ENCODE measurements around the gene GPR89A.
A peak's percentile ranks its signal among the peaks of the same experiment; 100 is the strongest.
"Not testable (repeated sequence)": the region's sequence is repeated elsewhere in the genome, so short reads cannot be mapped to it uniquely, and the experiment has no call there.

GPR89A gene

DNA sequence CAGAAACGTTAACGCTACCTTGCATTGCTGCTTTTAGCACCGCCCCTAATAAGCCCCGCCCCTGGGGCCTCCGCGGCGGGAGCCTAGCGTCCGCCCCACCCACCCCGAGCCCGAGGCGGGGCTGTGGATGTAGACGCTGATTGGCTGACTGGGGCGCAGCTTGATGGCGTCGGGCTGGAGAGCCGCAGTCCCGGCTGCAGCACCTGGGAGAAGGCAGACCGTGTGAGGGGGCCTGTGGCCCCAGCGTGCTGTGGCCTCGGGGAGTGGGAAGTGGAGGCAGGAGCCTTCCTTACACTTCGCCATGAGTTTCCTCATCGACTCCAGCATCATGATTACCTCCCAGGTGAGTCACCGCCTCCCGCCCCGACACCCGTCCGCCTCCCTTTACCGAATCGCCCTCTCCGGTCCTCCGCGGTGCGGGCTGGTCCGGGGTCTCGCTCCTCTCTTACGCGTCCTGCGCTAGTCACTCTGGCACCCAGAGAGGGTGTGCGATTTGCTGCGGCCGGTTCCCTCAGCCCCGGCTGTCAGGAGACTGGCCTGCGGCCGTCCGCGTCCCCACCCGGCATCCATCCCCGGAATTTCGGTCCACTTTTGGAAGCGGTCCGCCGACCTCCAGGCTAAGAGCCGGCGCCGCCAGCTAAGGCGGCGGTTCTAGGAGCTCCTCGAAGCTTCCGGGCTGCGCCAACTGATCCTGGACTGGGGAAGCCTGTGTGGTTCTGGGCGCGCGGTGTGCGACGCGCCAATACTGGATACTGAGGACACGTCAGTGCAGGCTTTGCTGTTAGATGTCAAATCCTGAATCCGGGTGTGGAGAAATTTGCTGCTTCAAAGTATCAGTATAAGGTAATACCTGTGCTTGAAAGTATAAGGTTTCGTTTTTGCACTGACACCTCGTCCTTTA, at the start of gene GPR89A:
GPR89A (plus strand) TSS at position 156 of the 901 bp plus-strand sequence; CDS start at position 302, 146 bp downstream.
- H3K27ac Mint-ChIP-seq: peak within 1 kb of the TSS; percentile 43
- H3K36me3 Mint-ChIP-seq, H3K9me3 Mint-ChIP-seq: not testable (repeated sequence)
- peaks cover 20% of the 10 kb centered on the region for H3K4me1 Mint-ChIP-seq
- H3K4me3 Mint-ChIP-seq: peak within 1 kb of the TSS; percentile 71
- DNase-seq (ENCODE audit: low spot score in 2 of 2) (peak; percentile 89 to 93), ATAC-seq (peak; percentile 99)

DNA sequence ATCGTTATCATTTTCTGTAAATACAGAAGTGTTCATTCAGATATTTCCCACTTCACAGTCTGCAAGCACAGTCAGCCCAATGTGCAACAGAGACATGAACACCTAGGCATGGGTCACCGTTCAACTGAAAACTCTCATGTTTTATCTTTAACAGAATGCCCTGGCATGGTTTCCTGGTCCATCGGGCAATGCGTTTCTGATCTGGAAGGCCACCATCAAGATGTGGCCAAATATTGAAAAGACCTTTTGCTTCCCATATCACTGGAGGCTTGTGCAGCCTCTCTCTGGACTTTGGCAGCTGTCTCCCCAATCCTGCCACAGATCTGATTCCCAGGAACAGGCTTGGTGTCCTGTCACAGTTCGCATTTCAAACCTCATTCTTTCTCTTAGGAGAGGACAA, 21.0 kb upstream of the GPR89A start:
- H3K9me3 Mint-ChIP-seq; H3K4me3 Mint-ChIP-seq; H3K27ac Mint-ChIP-seq; H3K4me1 Mint-ChIP-seq; H3K36me3 Mint-ChIP-seq; ATAC-seq; DNase-seq (ENCODE audit: low spot score in 2 of 2): not testable (repeated sequence)

GRCh38 chr1:145590806-145591205, 17.0 kb upstream of the GPR89A start:
- H3K36me3 Mint-ChIP-seq, ATAC-seq, H3K27ac Mint-ChIP-seq, H3K4me3 Mint-ChIP-seq, H3K4me1 Mint-ChIP-seq, H3K9me3 Mint-ChIP-seq: not testable (repeated sequence)
- peak; percentile 38 to 81 for DNase-seq (ENCODE audit: low spot score in 2 of 2)

GRCh38 chr1:145592347-145592746, 15.4 kb upstream of the GPR89A start:
- H3K27ac Mint-ChIP-seq, H3K4me3 Mint-ChIP-seq, H3K4me1 Mint-ChIP-seq, H3K9me3 Mint-ChIP-seq, H3K36me3 Mint-ChIP-seq, ATAC-seq: not testable (repeated sequence)
- peak in 1 of 2 donors; percentile 54 for DNase-seq (ENCODE audit: low spot score in 2 of 2)

- not testable (repeated sequence) for ATAC-seq; DNase-seq (ENCODE audit: low spot score in 2 of 2); H3K9me3 Mint-ChIP-seq; H3K36me3 Mint-ChIP-seq; H3K4me3 Mint-ChIP-seq; H3K27ac Mint-ChIP-seq; H3K4me1 Mint-ChIP-seq
These were observed 12.4 kb upstream of the GPR89A start for GRCh38 chr1:145595421-145595820.

DNA sequence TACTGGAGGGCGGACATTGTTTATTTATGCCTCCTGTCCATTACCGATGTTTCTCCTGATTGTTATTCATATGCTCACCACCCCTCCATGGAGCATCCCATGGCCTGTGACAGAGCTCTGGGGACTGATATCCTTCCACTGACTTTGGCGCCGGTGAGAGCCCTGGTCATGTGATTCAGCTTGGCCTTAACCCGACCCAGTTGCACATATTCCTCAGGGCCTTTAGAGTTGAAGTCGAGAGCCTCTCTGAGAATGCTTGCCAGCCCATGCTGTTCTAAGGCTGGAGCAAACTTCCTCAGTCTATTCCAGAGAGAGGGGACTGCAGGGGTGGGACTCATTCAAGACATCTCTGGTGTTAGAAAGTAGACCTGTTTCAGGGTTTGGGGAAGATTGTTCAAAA, 11.6 kb upstream of the GPR89A start:
- not testable (repeated sequence) for H3K36me3 Mint-ChIP-seq; H3K4me1 Mint-ChIP-seq; H3K27ac Mint-ChIP-seq; DNase-seq (ENCODE audit: low spot score in 2 of 2); ATAC-seq; H3K4me3 Mint-ChIP-seq; H3K9me3 Mint-ChIP-seq

DNA sequence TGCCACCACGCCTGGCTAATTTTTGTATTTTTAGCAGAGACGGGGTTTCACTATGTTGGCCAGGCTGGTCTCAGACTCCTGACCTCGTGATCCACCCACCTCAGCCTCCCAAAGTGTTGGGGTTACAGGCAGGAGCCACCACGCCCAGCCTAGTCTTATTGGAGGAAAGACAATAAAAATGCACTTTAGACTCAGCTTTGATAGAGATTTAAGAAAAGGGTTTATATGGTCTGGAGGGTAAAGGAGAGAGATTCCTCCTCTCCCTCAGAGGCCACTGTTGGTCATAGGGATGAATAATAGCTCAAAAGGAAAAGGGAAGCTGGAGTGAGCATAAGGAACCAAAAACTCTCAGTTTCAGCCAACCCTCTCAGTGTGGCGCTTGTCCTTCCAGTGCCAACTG, 8.4 kb upstream of the GPR89A start:
- not testable (repeated sequence) for H3K4me3 Mint-ChIP-seq; ATAC-seq; H3K36me3 Mint-ChIP-seq; H3K4me1 Mint-ChIP-seq; H3K9me3 Mint-ChIP-seq; H3K27ac Mint-ChIP-seq; DNase-seq (ENCODE audit: low spot score in 2 of 2)

DNA sequence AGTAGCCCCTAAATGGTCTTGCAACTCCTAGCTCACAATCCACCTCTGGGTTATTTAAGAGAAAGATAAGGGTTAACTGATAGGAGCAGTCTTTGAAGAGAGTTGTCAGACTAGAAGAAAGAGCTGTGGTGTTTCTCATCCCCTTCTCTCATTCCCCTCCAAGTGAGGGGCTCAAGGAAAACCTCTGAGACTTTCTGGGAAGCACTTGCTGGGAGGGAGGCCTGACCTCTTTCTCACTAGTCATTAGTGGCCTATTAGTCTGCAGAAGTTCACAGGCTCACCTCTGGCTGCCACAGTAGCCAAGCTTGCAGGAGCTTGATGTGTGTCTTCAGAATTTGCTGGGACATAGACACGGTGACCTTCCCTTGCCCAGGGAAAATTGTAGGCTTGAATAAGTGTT, 6.2 kb upstream of the GPR89A start:
- DNase-seq (ENCODE audit: low spot score in 2 of 2) (no peak), ATAC-seq (no peak)
- Mint-ChIP-seq H3K27ac (no peak overlapping the region), H3K4me1 (no peaks in the 10 kb centered on the region), H3K36me3 (no peaks in the 10 kb centered on the region), H3K4me3 (no peak overlapping the region), H3K9me3 (no peaks in the 10 kb centered on the region)

GRCh38 chr1:145606840-145607239, 948 bp upstream of the GPR89A start:
- not testable (repeated sequence) for H3K4me3 Mint-ChIP-seq; ATAC-seq; H3K27ac Mint-ChIP-seq; DNase-seq (ENCODE audit: low spot score in 2 of 2); H3K9me3 Mint-ChIP-seq; H3K36me3 Mint-ChIP-seq
- H3K4me1 Mint-ChIP-seq: peaks cover 15% of the 10 kb centered on the region

- peaks cover 20% of the 10 kb centered on the region for H3K4me1 Mint-ChIP-seq
- not testable (repeated sequence) for ATAC-seq; H3K9me3 Mint-ChIP-seq; H3K36me3 Mint-ChIP-seq; H3K27ac Mint-ChIP-seq; DNase-seq (ENCODE audit: low spot score in 2 of 2)
- H3K4me3 Mint-ChIP-seq: peak overlapping the region; percentile 71
These were observed 499 bp upstream of the GPR89A start for GRCh38 chr1:145607289-145607688.

DNA sequence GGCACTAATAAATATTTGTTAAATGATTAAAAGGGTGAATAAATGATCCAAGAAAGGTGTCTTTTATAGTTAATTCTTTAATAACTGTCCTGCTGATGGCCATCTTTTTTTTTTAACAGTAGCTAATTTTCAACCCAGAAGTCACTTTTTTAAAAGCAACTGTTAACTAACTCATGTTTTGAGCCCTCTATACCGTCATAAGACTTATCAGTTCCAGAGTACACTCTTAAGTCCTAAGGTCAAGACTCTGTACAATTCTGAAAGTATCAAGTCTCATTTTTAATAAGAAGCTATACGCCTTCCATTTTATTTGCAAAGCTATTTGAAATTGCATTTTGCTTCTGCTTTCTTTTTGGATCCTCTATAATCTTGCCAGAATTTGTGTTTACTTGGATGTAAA, 3.0 kb downstream of the GPR89A start:
- H3K9me3 Mint-ChIP-seq; DNase-seq (ENCODE audit: low spot score in 2 of 2); H3K36me3 Mint-ChIP-seq; ATAC-seq: not testable (repeated sequence)
- Mint-ChIP-seq H3K4me1 (peaks cover 20% of the 10 kb centered on the region), H3K4me3 (peak overlapping the region; percentile 2), H3K27ac (peak overlapping the region; percentile 13)

DNA sequence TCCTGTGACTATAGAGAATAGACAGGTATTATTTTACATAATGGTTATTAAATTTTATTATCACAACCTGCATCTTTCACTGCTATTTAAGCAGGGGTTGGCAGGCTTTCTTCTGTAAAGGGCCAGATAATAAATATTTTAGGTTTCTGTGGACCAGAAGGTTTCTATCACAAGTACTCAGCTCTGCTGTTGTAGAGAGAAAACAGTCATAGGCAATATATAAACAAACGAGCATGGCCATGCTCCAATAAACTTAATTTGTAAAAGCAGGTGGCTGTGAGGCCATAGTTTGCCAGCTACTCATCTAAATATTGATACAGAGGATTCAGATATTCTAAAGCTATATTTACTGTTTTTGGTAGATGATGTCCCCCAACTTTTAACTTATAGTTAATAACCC, 12.3 kb downstream of the GPR89A start:
- not testable (repeated sequence) for H3K4me1 Mint-ChIP-seq; DNase-seq (ENCODE audit: low spot score in 2 of 2); H3K27ac Mint-ChIP-seq; H3K9me3 Mint-ChIP-seq; H3K4me3 Mint-ChIP-seq; ATAC-seq
- peaks cover 17% of the 10 kb centered on the region for H3K36me3 Mint-ChIP-seq

GRCh38 chr1:145622177-145622576, 14.4 kb downstream of the GPR89A start:
- not testable (repeated sequence) for H3K9me3 Mint-ChIP-seq; DNase-seq (ENCODE audit: low spot score in 2 of 2); H3K4me1 Mint-ChIP-seq; ATAC-seq; H3K36me3 Mint-ChIP-seq; H3K4me3 Mint-ChIP-seq; H3K27ac Mint-ChIP-seq

GRCh38 chr1:145636237-145636636, 28.4 kb downstream of the GPR89A start:
- ATAC-seq; H3K4me3 Mint-ChIP-seq; H3K36me3 Mint-ChIP-seq; H3K9me3 Mint-ChIP-seq; H3K4me1 Mint-ChIP-seq; DNase-seq (ENCODE audit: low spot score in 2 of 2); H3K27ac Mint-ChIP-seq: not testable (repeated sequence)

DNA sequence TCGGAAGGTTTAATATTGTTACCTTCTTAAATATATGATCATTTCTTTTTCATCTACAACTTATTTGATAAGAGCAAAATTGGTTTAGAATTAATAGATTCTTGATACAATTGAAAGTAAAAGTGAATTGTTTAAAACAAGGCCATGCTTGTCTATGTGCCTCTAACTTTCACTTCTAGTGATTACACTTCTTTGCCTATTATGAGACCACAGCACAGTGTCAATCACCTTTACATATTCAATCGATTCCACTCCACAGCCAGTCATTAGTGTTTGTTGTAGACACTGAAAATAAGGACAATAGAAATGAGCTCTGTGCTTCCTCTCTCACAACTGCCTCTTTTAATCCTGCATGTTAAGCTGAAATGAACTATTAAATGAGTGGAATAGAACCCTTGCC, 34.1 kb downstream of the GPR89A start:
- ATAC-seq; H3K27ac Mint-ChIP-seq; H3K4me3 Mint-ChIP-seq; H3K36me3 Mint-ChIP-seq; DNase-seq (ENCODE audit: low spot score in 2 of 2); H3K4me1 Mint-ChIP-seq; H3K9me3 Mint-ChIP-seq: not testable (repeated sequence)

DNA sequence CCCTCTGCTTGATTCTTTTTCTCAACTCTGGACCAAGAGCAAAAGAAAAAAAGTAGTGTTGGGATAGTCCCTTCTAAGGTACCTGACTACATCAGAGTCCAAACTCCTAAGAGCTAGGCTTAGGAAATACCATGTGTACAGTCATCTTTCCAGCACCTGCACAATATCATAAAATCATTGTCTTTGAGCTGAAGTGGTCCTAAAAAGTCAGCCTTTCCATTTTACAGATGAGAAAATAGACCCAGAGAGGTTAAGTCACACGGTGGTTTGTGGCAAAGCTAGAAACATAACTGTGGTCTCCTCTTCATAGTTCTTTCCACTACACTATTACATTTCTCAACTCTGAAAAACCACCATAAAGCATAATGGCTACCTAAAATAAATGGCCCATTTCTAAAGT, 36.2 kb downstream of the GPR89A start:
- not testable (repeated sequence) for H3K9me3 Mint-ChIP-seq; H3K4me1 Mint-ChIP-seq; H3K36me3 Mint-ChIP-seq; DNase-seq (ENCODE audit: low spot score in 2 of 2); H3K27ac Mint-ChIP-seq; H3K4me3 Mint-ChIP-seq
- peak; percentile 97 for ATAC-seq
